PC-9 (cell line): ENCODE data around the gene CTNNBL1.

Experiments
- EZH2 ChIP-seq: fragments of 200-600 bp; sonication (generic); IDR thresholded peaks from 2 replicates; pipeline ENCODE4 v1.8.0; 2017; ENCODE audit warnings: antibody characterized with exemption, low read depth
- TF ChIP-seq, protein P1 (sequence below): fragments of 200-600 bp; sonication (generic); conservative IDR thresholded peaks from 2 replicates; pipeline ENCODE4 v1.6.1; 2017; ENCODE audit warnings: mixed run types, antibody characterized with exemption, mild to moderate bottlenecking, moderate library complexity

- TF ChIP-seq, protein P1, sequence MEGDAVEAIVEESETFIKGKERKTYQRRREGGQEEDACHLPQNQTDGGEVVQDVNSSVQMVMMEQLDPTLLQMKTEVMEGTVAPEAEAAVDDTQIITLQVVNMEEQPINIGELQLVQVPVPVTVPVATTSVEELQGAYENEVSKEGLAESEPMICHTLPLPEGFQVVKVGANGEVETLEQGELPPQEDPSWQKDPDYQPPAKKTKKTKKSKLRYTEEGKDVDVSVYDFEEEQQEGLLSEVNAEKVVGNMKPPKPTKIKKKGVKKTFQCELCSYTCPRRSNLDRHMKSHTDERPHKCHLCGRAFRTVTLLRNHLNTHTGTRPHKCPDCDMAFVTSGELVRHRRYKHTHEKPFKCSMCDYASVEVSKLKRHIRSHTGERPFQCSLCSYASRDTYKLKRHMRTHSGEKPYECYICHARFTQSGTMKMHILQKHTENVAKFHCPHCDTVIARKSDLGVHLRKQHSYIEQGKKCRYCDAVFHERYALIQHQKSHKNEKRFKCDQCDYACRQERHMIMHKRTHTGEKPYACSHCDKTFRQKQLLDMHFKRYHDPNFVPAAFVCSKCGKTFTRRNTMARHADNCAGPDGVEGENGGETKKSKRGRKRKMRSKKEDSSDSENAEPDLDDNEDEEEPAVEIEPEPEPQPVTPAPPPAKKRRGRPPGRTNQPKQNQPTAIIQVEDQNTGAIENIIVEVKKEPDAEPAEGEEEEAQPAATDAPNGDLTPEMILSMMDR = no peak
- no peak for TF ChIP-seq EZH2
These were observed 2.0 kb downstream of the CTNNBL1 start for GRCh38 chr20:37695684-37696342.
